ENCODE data around the gene PFDN1.

GRCh38 chr5:140230373-140230772 lies 72.5 kb downstream of the PFDN1 start:
- no peak for TF ChIP-seq CTCF (IDR thresholded peaks at IDR 0.05 in 2 of 3, conservative IDR thresholded peaks at IDR 0.05 in 1 of 3; ENCODE audit: control insufficient read depth in 2 of 3, extremely low read depth in 1 of 3, insufficient read depth in 1 of 3, low read depth in 3 of 3, low read length in 3 of 3)
- TF ChIP-seq POLR2AphosphoS5 (IDR thresholded peaks at IDR 0.05; ENCODE audit: low read length), result no peak
- no peak for TF ChIP-seq ZNF384 (IDR thresholded peaks at IDR 0.05; ENCODE audit: borderline replicate concordance, low read depth, low read length)
- no peak for TF ChIP-seq RAD21 (IDR thresholded peaks at IDR 0.05; ENCODE audit: insufficient read depth, low read depth, low read length)
- no peak for TF ChIP-seq CREM (IDR thresholded peaks at IDR 0.05; ENCODE audit: low read depth)
- TF ChIP-seq POLR2A (IDR thresholded peaks at IDR 0.05; ENCODE audit: low read depth, low read length), result no peak
- TF ChIP-seq NR2C2 (IDR thresholded peaks at IDR 0.05; ENCODE audit: borderline replicate concordance, control insufficient read depth, insufficient read length, low read depth), result no peak
